Chondrocyte (in vitro differentiated cells): Measurements from ENCODE around the gene SLC16A6. TPM values are rescaled to one million over a fixed set of nuclear protein-coding genes. Genes with fewer than 3 reads are reported as not detected.
"Not testable (repeated sequence)": the region's sequence is repeated elsewhere in the genome, so short reads cannot be mapped to it uniquely, and the experiment has no call there.

Source experiments
- DNase-seq: peaks from one replicate; pipeline ENCODE4 v3.0.0; 2021; ENCODE audit warnings: mixed read lengths, low spot score
- H3K27ac Mint-ChIP-seq: one replicate; pipeline ENCODE4 v1.8.0; 2021; ENCODE audit warnings: mild to moderate bottlenecking, moderate library complexity, mixed read lengths; ENCODE audit not compliant: unreplicated experiment
- H3K27me3 Mint-ChIP-seq: 2 replicates; pipeline ENCODE4 v1.8.0; 2021; ENCODE audit warnings: low read depth, mixed read lengths
- H3K36me3 Mint-ChIP-seq: 2 replicates; pipeline ENCODE4 v1.8.0; 2021; ENCODE audit warnings: low read depth, mixed read lengths
- H3K4me1 Mint-ChIP-seq: 2 replicates; pipeline ENCODE4 v1.8.0; 2021; ENCODE audit warnings: low read depth, mild to moderate bottlenecking, mixed read lengths
- H3K4me3 Mint-ChIP-seq: one replicate; pipeline ENCODE4 v1.8.0; 2021; ENCODE audit warnings: mild to moderate bottlenecking, moderate library complexity, mixed read lengths; ENCODE audit not compliant: unreplicated experiment
- H3K9me3 Mint-ChIP-seq: 2 replicates; pipeline ENCODE4 v1.8.0; 2021; ENCODE audit warnings: low read depth, mixed read lengths
- total RNA-seq: library from RNA; stranded (reverse); gene quantifications from 3 replicates; pipeline ENCODE4 v1.2.1, GENCODE V29; 2021
- TF ChIP-seq, protein P1 (sequence below): fragments of 200-600 bp; sonication (generic); IDR thresholded peaks from 2 replicates; pipeline ENCODE4 v1.5.0; 2021; ENCODE audit warnings: antibody characterized with exemption, mild to moderate bottlenecking, moderate library complexity

The SLC16A6 gene
- total RNA-seq, 1 donor from 2014 or later = 0.15 TPM

DNA sequence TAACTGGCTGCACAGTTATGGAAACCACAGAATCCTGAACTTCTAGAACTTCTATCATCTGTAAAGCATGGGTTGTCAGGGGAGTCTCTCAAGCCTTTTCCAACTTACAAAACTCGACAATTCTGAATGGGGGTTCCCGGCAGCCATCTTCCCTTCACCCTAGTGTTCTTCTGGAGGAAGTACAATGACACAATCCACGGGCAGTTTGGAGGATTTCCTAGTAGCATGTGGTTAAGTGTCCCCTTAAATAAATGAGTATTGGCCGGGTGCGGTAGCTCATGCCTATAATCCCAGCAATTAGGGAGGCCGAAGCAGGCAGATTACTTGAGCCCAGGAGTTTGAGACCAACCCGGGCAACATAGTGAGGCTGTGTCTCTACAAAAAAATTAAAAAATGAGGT is 2.1 kb downstream of the SLC16A6 start:
- Mint-ChIP-seq H3K4me3 (no peak overlapping the region), H3K27ac (no peak overlapping the region), H3K4me1 (peaks cover 16% of the 10 kb centered on the region), H3K36me3 (no peaks in the 10 kb centered on the region), H3K9me3 (no peaks in the 10 kb centered on the region), H3K27me3 (peaks cover 7% of the 10 kb centered on the region)
- TF ChIP-seq, protein P1, sequence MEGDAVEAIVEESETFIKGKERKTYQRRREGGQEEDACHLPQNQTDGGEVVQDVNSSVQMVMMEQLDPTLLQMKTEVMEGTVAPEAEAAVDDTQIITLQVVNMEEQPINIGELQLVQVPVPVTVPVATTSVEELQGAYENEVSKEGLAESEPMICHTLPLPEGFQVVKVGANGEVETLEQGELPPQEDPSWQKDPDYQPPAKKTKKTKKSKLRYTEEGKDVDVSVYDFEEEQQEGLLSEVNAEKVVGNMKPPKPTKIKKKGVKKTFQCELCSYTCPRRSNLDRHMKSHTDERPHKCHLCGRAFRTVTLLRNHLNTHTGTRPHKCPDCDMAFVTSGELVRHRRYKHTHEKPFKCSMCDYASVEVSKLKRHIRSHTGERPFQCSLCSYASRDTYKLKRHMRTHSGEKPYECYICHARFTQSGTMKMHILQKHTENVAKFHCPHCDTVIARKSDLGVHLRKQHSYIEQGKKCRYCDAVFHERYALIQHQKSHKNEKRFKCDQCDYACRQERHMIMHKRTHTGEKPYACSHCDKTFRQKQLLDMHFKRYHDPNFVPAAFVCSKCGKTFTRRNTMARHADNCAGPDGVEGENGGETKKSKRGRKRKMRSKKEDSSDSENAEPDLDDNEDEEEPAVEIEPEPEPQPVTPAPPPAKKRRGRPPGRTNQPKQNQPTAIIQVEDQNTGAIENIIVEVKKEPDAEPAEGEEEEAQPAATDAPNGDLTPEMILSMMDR = no peak
- DNase-seq = no peak

DNA sequence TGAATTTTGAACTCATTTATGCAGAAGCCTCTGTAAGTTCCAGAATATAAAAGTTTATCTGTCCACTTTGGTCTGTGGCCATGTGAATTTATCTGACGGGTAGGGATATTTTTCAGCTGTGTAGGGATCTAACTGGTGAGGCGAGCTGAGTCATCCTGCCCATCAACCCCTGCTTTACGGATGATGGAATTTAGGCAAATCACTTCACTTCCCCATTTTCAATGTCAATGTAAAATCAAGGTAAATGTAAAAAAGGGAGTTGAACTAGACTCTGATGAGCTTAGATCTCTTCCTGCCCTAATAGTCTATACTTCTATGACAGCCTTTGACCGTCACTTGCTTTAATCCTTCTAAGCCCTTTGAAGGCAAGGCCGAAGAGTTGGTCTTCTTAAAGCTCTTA is 2.6 kb downstream of the SLC16A6 start:
- no peak overlapping the region for H3K27ac Mint-ChIP-seq
- DNase-seq = no peak
- TF ChIP-seq, protein P1 = no peak
- H3K4me3 Mint-ChIP-seq = no peak overlapping the region
- no peaks in the 10 kb centered on the region for H3K36me3 Mint-ChIP-seq
- H3K9me3 Mint-ChIP-seq = no peaks in the 10 kb centered on the region
- H3K27me3 Mint-ChIP-seq = peaks cover 7% of the 10 kb centered on the region
- peaks cover 16% of the 10 kb centered on the region for H3K4me1 Mint-ChIP-seq

DNA sequence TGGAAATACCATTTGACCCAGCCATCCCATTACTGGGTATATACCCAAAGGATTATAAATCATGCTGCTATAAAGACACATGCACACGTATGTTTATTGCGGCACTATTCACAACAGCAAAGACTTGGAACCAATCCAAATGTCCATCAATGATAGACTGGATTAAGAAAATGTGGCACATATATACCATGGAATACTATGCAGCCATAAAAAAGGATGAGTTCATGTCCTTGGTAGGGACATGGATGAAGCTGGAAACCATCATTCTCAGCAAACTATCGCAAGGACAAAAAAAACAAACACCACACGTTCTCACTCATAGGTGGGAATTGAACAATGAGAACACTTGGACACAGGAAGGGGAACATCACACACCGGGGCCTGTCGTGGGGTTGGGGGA is 9.0 kb downstream of the SLC16A6 start:
- peaks cover 15% of the 10 kb centered on the region for H3K9me3 Mint-ChIP-seq

DNA sequence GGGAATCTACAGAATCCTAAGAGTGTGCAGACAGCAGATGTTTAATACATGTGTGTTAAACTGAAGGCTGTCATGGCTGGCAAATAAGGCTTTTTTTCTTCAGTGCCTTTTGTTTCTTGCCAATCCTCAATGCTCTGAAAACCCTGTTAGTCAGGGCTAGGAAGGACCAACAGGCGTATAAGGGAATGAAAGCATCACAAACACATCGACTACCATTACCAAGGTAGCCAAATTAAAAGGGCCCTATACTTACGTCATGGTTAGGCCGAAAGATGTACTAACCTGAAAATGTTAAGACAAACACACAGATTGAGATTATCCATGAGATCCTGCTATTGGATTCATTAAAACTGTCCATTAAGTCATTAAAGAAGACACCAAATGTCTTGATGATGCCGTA is 13.1 kb downstream of the SLC16A6 start:
- Mint-ChIP-seq H3K27me3 (no peaks in the 10 kb centered on the region), H3K4me3 (no peak overlapping the region), H3K27ac (no peak overlapping the region), H3K36me3 (peaks cover 7% of the 10 kb centered on the region), H3K9me3 (peaks cover 15% of the 10 kb centered on the region), H3K4me1 (no peaks in the 10 kb centered on the region)
- TF ChIP-seq, protein P1 = no peak
- no peak for DNase-seq

More for the DNA sequence above, 9.0 kb downstream of the SLC16A6 start:
- not testable (repeated sequence) for H3K27me3 Mint-ChIP-seq, H3K4me1 Mint-ChIP-seq, DNase-seq, H3K4me3 Mint-ChIP-seq, H3K27ac Mint-ChIP-seq, H3K36me3 Mint-ChIP-seq

DNA sequence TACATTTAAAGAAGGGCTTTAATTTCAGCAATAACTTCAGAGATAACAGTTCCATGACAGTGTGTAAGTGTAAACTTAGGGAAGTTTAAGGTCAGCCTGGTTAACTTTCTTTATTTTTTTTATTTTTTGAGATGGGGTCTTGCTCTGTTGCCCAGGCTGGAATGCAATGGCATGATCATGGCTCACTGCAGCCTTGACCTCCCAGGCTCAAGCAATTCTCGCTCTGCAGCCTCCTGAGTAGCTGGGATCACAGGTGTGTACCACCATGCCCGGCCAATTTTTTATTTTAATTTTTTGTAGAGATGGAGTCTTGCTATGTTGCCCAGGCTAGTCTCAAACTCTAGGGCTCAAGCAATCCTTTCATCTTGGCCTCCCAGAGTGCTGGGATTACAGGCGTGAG is 14.6 kb downstream of the SLC16A6 start:
- not testable (repeated sequence) for H3K27ac Mint-ChIP-seq, H3K27me3 Mint-ChIP-seq, DNase-seq, H3K4me1 Mint-ChIP-seq, H3K36me3 Mint-ChIP-seq, H3K4me3 Mint-ChIP-seq
- H3K9me3 Mint-ChIP-seq = peaks cover 15% of the 10 kb centered on the region

DNA sequence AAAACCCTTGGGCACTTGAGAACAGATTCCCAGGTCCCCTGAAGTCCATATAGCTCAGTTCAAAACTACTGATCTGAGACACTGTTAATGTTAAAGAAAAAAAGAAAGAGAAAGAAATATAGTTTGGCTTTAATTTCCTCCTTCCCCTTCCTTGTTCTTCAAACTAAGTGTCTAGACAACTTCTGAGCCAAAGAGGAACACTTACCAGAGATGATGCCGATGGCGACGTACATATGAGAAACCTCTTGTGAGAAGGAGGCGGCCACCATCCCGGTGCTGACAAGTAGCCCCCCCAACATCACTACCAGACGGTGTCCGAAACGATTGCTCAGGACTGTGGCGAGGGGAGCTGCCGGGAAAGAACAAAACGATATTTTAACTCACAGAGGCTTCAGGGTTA is 17.2 kb downstream of the SLC16A6 start:
- Mint-ChIP-seq H3K27ac (no peak overlapping the region), H3K9me3 (peaks cover 5% of the 10 kb centered on the region), H3K36me3 (no peaks in the 10 kb centered on the region), H3K4me3 (no peak overlapping the region), H3K27me3 (no peaks in the 10 kb centered on the region), H3K4me1 (no peaks in the 10 kb centered on the region)
- DNase-seq = no peak
- TF ChIP-seq, protein P1 = no peak

DNA sequence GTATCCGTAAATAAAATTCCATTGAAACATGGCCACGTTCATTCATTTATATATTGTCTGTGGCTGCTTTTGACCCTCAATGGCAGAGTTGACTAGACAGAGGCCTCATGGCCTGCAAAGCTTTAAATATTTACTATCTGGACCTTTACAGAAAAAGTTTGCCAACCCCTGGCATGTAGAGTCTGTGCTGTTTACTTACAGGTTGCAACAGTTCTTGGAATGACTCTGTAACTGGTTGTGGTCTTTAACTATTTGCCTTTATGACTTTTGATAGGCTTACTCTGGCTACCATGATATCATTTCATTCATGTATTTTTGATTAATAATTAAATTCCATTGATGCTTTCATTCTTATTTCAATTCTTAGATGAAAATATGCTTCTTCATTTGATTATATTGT is 25.1 kb downstream of the SLC16A6 start:
- not testable (repeated sequence) for DNase-seq, H3K27ac Mint-ChIP-seq, H3K4me3 Mint-ChIP-seq, H3K4me1 Mint-ChIP-seq, H3K27me3 Mint-ChIP-seq, H3K9me3 Mint-ChIP-seq, H3K36me3 Mint-ChIP-seq
